ENCODE results near the gene SAMD4B. TPM values are rescaled to one million over a fixed set of nuclear protein-coding genes. Genes with fewer than 3 reads are reported as not detected.
A peak's percentile ranks its signal among the peaks of the same experiment; 100 is the strongest.

Gene SAMD4B
- total RNA-seq, 4 donors from 2014 or later, result 103 to 193 (median 115) TPM

DNA sequence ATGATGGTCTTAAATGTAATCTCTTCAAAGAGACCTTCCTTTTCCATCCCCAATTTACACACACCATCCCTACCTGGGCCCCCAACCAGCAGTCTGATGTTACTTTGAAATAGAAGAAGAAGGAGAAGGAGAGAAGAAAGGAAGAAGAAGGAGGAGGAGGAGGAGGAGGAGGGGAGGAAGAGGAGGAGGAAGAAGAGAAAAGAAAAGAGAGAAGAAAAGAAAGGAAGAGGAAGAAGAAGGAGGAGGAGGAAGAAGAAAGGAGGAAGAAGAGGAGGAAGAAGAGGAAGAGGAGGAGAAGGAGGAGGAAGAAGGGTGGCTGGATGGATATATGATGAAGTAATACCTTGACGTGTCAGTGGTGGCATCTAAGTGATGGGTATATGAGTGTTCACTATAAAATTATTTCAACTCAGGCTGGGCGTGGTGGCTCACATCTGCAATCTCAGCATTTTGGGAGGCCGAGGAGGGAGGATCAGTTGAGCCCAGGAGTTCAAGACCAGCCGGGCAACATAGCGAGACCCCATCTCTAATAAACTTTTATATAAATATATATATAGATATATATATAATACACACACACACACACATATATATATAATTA lies 17.9 kb upstream of the SAMD4B start:
- no peak for DNase-seq (ENCODE audit: low spot score in 2 of 2)
- Histone ChIP-seq H3K36me3 (no peaks in the 10 kb centered on the region), H3K27ac (no peak overlapping the region), H3K4me1 (peaks cover 0 to 18% (median 6%) of the 10 kb centered on the region in 4 donors), H3K9me3 (no peaks in the 10 kb centered on the region), H3K27me3 (peaks cover 0 to 15% of the 10 kb centered on the region in 2 donors), H3K4me3 (no peak overlapping the region)
- 76 to 79% methylated on average over 5 of the region's 5 CpGs for WGBS, 2 donors
- TF ChIP-seq, protein P1, sequence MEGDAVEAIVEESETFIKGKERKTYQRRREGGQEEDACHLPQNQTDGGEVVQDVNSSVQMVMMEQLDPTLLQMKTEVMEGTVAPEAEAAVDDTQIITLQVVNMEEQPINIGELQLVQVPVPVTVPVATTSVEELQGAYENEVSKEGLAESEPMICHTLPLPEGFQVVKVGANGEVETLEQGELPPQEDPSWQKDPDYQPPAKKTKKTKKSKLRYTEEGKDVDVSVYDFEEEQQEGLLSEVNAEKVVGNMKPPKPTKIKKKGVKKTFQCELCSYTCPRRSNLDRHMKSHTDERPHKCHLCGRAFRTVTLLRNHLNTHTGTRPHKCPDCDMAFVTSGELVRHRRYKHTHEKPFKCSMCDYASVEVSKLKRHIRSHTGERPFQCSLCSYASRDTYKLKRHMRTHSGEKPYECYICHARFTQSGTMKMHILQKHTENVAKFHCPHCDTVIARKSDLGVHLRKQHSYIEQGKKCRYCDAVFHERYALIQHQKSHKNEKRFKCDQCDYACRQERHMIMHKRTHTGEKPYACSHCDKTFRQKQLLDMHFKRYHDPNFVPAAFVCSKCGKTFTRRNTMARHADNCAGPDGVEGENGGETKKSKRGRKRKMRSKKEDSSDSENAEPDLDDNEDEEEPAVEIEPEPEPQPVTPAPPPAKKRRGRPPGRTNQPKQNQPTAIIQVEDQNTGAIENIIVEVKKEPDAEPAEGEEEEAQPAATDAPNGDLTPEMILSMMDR (IDR thresholded peaks at IDR 0.05), result no peak
- TF ChIP-seq EP300 (IDR thresholded peaks at IDR 0.05) (no peak), POLR2A (IDR thresholded peaks at IDR 0.05) (no peak)

DNA sequence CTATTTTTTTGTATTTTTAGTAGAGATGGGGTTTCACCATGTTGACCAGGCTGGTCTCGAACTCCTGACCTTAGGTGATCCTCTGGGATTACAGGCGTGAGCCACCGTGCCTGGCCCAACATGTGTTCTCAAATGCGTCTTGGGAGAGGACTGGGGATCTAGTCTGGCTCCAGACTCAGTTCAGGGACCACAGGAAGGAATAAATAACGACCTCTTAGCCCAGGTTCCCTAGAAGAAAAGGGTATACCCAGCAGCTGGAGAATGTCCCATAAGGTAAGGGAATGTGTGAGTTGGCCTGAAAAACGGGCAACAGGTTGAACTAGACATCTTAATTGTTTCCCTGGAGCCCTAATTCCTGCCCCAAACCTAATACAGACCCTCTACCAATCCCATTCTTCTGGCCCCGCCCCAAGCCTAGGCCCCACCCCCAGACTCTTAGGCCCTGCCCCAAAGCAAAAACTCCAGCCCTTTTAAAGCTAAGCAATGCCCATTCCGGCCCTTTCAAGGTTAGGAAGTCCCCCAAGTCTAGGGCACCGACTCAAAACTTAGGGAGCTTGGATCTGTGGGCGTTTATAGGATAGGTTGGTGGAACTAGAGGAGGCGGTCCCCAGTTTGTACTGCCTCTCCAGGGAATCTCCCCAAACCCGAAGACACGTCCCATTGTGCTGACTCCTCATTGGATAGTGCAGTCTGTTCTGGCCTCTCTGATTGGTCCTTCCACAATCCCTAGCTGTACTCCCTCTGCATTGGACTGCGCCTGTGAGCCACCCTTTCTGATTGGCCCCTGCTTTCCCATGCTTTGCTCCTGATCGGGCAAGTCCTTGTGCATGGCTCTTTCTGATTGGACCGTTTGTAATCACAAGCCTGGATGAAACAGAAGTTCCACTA lies 16.2 kb upstream of the SAMD4B start:
- TF ChIP-seq POLR2A (IDR thresholded peaks at IDR 0.05) (no peak), EP300 (IDR thresholded peaks at IDR 0.05) (no peak)
- TF ChIP-seq, protein P1 (IDR thresholded peaks at IDR 0.05), result no peak
- no peaks in the 10 kb centered on the region for H3K9me3 ChIP-seq
- H3K4me1 ChIP-seq, result peaks cover 0 to 9% (median 0%) of the 10 kb centered on the region in 4 donors
- no peak overlapping the region for H3K27ac ChIP-seq
- no peak for DNase-seq (ENCODE audit: low spot score in 2 of 2)
- 74 to 82% methylated on average over 16 of the region's 16 CpGs for WGBS, 2 donors
- peaks cover 0 to 4% of the 10 kb centered on the region in 2 donors for H3K27me3 ChIP-seq
- H3K36me3 ChIP-seq, result no peaks in the 10 kb centered on the region
- no peak overlapping the region for H3K4me3 ChIP-seq

DNA sequence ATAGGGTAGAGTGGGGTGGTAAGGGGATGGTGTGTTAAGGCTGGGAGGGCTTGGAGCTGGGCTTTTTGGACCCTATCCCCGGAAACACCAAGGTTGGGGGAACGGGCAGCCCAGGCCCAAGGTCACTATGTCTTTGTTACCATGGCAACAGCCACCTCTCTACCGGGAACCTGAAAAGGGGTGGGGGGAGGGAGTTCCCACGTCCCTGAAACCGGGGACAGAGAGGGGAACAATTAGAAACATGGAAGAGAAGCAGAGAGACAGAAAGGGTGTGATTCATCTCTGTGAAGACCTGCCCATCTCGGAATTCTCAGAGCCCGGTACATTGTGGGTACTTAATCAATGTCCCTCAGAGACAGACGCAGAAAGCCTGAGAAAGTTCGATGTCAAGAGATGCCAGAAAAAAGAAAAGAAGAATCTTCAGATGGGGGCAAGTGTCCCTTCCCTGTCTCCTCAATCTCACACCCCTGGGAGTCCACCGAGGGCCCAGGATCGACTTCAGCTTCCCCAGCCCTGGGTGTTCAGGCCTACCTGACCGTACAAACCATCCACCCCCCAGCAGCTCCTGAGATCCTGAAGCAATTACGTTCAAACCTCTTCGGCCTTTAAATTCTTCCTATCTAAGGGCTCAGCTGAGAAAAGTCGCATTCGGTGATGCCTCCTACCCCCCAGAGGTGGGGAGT lies 14.7 kb upstream of the SAMD4B start:
- DNase-seq (ENCODE audit: low spot score in 2 of 2), result no peak
- H3K9me3 ChIP-seq, result no peaks in the 10 kb centered on the region
- TF ChIP-seq EP300 (IDR thresholded peaks at IDR 0.05), result no peak
- no peak for TF ChIP-seq POLR2A (IDR thresholded peaks at IDR 0.05)

DNA sequence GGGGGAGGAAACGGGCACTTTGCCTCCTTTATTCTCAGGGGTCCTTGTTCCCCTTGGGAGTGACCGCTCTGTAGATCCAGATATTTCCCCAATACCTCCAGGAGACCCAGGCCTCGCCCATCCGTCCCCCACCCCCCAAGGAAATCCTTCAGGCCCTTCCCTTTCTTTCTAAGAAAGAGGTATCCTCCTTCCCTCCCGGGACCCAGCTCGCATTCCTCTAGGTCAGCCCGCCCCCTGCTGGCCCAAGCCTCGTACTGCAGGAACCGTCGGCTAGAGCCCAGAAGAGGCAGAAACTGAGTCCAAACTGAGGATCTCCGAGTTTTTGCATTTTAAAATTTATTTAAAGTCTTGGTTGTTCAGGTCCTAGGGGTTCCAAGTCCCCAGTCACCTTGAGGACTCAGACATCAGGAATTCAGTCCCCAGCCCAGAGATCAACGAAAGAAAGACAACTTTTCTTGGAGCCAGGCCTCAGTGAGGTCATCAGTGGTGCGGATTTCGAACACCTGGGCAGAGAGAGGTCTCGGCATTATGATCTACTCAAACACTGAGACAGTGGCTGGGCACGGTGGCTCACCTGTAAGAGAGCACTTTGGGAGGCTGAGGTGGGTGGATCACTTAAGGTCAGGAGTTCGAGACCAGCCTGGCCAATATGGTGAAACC lies 14.0 kb upstream of the SAMD4B start:
- Histone ChIP-seq H3K4me1 (peaks cover 0 to 9% (median 0%) of the 10 kb centered on the region in 4 donors), H3K9me3 (no peaks in the 10 kb centered on the region), H3K27me3 (no peaks in the 10 kb centered on the region), H3K4me3 (no peak overlapping the region), H3K36me3 (no peaks in the 10 kb centered on the region), H3K27ac (no peak overlapping the region)
- WGBS, 2 donors, result 22 to 29% methylated on average over 17 of the region's 17 CpGs
- TF ChIP-seq EP300 (IDR thresholded peaks at IDR 0.05), result peak in 1 of 2 donors; percentile 19
- no peak for TF ChIP-seq POLR2A (IDR thresholded peaks at IDR 0.05)
- TF ChIP-seq, protein P1 (IDR thresholded peaks at IDR 0.05), result peak; percentile 92 to 97 (median 95)
- peak; percentile 83 to 95 for DNase-seq (ENCODE audit: low spot score in 2 of 2)

More for the DNA sequence above, 14.7 kb upstream of the SAMD4B start:
- no peaks in the 10 kb centered on the region for H3K27me3 ChIP-seq
- no peak overlapping the region for H3K27ac ChIP-seq
- H3K4me3 ChIP-seq, result no peak overlapping the region
- no peaks in the 10 kb centered on the region for H3K36me3 ChIP-seq
- WGBS, 2 donors, result 60 to 61% methylated on average over 16 of the region's 16 CpGs
- H3K4me1 ChIP-seq, result peaks cover 0 to 9% (median 0%) of the 10 kb centered on the region in 4 donors

DNA sequence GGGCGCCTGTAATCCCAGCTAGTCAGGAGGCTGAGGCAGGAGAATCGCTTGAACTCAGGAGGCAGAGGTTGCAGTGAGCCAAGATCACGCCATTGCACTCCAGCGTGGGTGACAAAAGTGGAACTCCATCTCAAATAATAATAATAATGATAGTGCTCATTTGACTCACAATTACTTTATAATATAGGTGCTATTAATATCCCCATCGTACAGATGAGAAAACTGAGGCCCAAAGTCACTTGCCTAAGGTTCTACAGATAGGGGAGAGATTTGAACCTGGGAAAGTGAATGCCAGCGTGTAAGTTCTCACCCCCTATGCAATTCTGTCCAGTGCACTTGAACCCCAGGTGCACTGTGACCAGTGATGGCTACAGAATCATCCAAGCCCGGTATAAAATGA lies 12.3 kb upstream of the SAMD4B start:
- Histone ChIP-seq H3K27ac (no peak overlapping the region), H3K4me1 (peaks cover 0 to 9% (median 0%) of the 10 kb centered on the region in 4 donors), H3K36me3 (no peaks in the 10 kb centered on the region), H3K9me3 (no peaks in the 10 kb centered on the region), H3K4me3 (no peak overlapping the region), H3K27me3 (no peaks in the 10 kb centered on the region)
- TF ChIP-seq, protein P1 (IDR thresholded peaks at IDR 0.05), result no peak
- TF ChIP-seq EP300 (IDR thresholded peaks at IDR 0.05) (no peak), POLR2A (IDR thresholded peaks at IDR 0.05) (no peak)
- DNase-seq (ENCODE audit: low spot score in 2 of 2), result no peak
- WGBS, 2 donors, result 83 to 86% methylated on average over 7 of the region's 7 CpGs
